Measurements from ENCODE around the gene USP11.

DNA sequence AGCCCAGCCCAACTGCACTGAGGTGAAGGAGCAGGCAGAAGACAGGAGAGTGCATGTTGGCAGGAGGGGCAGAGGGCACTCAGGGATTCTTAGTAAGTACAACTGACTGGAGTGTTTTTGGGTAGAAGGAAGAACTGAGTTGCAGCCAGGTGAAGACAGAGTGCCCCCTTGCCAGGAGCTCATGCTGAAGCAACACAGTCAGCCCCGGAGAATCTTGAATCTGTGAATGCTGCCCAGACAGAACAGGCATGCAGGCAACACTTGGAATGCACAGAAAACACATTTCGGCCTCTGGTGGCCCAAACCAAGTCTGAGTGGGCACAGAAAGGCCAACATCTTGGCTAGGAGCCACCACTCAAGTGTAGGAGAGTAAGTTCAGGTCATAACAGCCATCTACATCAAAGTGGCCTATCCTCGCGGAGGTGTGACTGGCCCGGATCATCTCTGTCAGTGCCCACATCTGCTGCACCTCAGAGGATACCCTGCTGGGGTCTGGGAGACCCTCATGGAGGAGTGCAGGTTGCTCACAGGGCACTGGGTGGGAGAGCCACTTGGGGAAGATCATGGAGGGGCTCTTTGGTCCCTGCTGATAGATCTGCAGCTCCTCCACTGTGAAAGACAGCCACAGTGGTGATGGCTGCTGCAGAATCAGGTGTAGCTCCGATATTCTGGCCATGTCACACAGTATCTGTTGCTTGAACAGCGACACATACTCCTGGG, 40.4 kb downstream of the USP11 start:
- TF ChIP-seq GATA2 (IDR thresholded peaks at IDR 0.05; ENCODE audit: low read depth, low read length) = no peak
- no peak for TF ChIP-seq GATA3 (IDR thresholded peaks at IDR 0.05; ENCODE audit: low read depth, low read length)
